ENCODE data around the gene MALT1. TPM values are rescaled to one million over a fixed set of nuclear protein-coding genes. Genes with fewer than 3 reads are reported as not detected.

MALT1 gene
- polyA plus RNA-seq, 2 of the 4 experiments (the other 2 are of a cell fraction): 30.7 to 34.0 TPM

DNA sequence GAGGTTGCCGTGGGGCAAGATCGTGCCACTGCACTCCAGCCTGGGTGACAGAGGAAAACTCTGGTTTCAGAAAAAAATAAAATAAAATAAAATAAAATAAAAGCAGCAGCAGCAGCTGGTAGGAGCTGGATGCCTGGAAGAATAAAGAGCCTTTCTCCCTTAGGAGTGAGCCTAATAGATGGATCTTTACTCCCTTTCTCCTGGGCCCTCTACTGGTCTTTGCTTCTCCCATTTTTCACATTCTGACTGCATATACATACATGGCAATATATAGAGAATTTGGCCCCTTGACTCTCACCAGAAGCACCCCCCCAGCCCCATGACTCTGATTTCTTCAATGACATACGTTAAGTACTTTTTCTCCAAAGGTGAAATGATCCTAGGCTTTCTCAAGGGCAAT is 9.8 kb upstream of the MALT1 start:
- POLR2A ChIA-PET: no interaction called here
- no peak for DNase-seq (ENCODE audit: low read depth in 1 of 2, low spot score in 1 of 2)

DNA sequence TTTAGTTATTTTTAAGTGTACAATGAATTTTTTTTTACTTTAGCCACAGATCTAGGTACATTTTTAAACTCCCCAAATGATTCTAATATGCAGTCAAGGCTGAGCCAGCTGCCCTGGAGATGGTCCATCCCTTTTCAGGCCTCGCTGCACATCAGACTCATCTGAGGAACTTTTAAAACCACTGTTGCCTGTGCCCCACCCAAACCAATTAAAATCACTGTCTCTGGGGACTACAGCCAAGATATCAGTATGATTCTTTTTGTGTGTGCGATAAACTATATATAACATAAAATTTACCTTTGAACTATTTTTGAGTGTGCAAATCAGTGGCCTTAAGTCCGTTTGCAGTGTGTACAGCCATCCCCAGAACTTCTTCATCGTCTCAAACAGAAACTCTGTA is 9.1 kb upstream of the MALT1 start:
- ATAC-seq (no peak), DNase-seq (ENCODE audit: low read depth in 1 of 2, low spot score in 1 of 2) (no peak), FAIRE-seq (no peak)
- TF ChIP-seq HDAC2 (IDR thresholded peaks at IDR 0.05) (no peak), JUN (IDR thresholded peaks at IDR 0.05) (no peak), POLR2A (IDR thresholded peaks at IDR 0.05; ENCODE audit: low read length) (no peak), RCOR1 (IDR thresholded peaks at IDR 0.05; ENCODE audit: low read depth, low read length) (no peak), HOXB13 (CRISPR knock-in tag; IDR thresholded peaks at IDR 0.05; ENCODE audit: low read depth) (no peak), FOSB (CRISPR knock-in tag; IDR thresholded peaks at IDR 0.05) (no peak)
- TF ChIP-seq, protein P1, sequence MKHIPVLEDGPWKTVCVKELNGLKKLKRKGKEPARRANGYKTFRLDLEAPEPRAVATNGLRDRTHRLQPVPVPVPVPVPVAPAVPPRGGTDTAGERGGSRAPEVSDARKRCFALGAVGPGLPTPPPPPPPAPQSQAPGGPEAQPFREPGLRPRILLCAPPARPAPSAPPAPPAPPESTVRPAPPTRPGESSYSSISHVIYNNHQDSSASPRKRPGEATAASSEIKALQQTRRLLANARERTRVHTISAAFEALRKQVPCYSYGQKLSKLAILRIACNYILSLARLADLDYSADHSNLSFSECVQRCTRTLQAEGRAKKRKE (CRISPR knock-in tag; IDR thresholded peaks at IDR 0.05; ENCODE audit: low read depth): no peak
- TF ChIP-seq, protein P2, sequence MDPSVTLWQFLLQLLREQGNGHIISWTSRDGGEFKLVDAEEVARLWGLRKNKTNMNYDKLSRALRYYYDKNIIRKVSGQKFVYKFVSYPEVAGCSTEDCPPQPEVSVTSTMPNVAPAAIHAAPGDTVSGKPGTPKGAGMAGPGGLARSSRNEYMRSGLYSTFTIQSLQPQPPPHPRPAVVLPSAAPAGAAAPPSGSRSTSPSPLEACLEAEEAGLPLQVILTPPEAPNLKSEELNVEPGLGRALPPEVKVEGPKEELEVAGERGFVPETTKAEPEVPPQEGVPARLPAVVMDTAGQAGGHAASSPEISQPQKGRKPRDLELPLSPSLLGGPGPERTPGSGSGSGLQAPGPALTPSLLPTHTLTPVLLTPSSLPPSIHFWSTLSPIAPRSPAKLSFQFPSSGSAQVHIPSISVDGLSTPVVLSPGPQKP (IDR thresholded peaks at IDR 0.05; ENCODE audit: low read depth, low read length): no peak
- Histone ChIP-seq H3K4me3 (no peak overlapping the region), H3K27ac (peak overlapping the region in 1 of 2 experiments; percentile 2; a peak in 2 of 6 replicates), H3K9me3 (no peaks in the 10 kb centered on the region), H3K4me2 (no peak overlapping the region), H3K4me1 (peaks cover 19% of the 10 kb centered on the region)
- WGBS (ENCODE audit: missing lambda C conversion rate): 86% methylated on average over 4 of the region's 4 CpGs
- ChIA-PET CTCF (interaction anchor here (1.0 to 1.8 kb wide), 4 partner anchors 12 to 132 kb away, joined by 4 to 5 read pairs (median 4); no protein-coding TSS in a partner anchor), POLR2A (no interaction called here)

More for the DNA sequence above, 9.8 kb upstream of the MALT1 start:
- H3K4me1 ChIP-seq: peaks cover 12% of the 10 kb centered on the region
- H3K9me3 ChIP-seq: no peaks in the 10 kb centered on the region
- FAIRE-seq (no peak), ATAC-seq (peak; percentile 71 to 75; a peak in 5 of 6 replicates)
- TF ChIP-seq, protein P3, sequence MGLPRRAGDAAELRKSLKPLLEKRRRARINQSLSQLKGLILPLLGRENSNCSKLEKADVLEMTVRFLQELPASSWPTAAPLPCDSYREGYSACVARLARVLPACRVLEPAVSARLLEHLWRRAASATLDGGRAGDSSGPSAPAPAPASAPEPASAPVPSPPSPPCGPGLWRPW (IDR thresholded peaks at IDR 0.05): no peak
- TF ChIP-seq, protein P4, sequence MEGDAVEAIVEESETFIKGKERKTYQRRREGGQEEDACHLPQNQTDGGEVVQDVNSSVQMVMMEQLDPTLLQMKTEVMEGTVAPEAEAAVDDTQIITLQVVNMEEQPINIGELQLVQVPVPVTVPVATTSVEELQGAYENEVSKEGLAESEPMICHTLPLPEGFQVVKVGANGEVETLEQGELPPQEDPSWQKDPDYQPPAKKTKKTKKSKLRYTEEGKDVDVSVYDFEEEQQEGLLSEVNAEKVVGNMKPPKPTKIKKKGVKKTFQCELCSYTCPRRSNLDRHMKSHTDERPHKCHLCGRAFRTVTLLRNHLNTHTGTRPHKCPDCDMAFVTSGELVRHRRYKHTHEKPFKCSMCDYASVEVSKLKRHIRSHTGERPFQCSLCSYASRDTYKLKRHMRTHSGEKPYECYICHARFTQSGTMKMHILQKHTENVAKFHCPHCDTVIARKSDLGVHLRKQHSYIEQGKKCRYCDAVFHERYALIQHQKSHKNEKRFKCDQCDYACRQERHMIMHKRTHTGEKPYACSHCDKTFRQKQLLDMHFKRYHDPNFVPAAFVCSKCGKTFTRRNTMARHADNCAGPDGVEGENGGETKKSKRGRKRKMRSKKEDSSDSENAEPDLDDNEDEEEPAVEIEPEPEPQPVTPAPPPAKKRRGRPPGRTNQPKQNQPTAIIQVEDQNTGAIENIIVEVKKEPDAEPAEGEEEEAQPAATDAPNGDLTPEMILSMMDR (IDR thresholded peaks at IDR 0.05): peak; percentile 27
- TF ChIP-seq SMC3 (IDR thresholded peaks at IDR 0.05) (peak; percentile 36; the same call in 1 of the 3 replicates), RAD21 (conservative IDR thresholded peaks at IDR 0.05 in 1 of 2, IDR thresholded peaks at IDR 0.05 in 1 of 2) (peak; percentile 34 to 43; a peak in 3 of 5 replicates), SREBF2 (IDR thresholded peaks at IDR 0.05) (no peak), GATA3 (IDR thresholded peaks at IDR 0.05; ENCODE audit: borderline replicate concordance) (no peak), HOXB5 (CRISPR knock-in tag; IDR thresholded peaks at IDR 0.05) (no peak)
- no peak overlapping the region for H3K4me3 ChIP-seq
- WGBS (ENCODE audit: missing lambda C conversion rate): 75% methylated on average over 3 of the region's 3 CpGs
- H3K4me2 ChIP-seq: no peak overlapping the region
- H3K27ac ChIP-seq: peak overlapping the region in 1 of 2 experiments; percentile 52; a peak in 3 of 6 replicates
- CTCF ChIA-PET: interaction anchor here (0.7 to 1.8 kb wide), 6 partner anchors 11 to 140 kb away, joined by 3 to 5 read pairs (median 4); no protein-coding TSS in a partner anchor

DNA sequence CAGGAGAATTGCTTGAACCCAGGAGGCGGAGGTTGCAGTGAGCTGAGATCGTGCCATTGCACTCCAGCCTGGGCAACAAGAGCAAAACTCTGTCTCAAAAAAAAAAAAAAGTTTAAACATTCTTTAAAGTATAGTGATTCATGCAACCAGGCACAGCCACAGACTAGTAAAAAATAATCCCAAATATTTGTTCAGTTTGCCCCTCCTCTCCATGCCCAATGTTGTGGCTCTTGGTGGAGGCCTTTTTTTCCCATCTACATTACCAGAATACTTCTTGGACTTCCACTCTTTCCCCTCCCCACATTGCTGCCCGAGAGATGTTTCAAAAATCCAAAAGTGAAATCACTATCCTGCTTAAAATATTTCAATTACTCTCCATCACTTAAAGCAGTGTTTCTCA is 5.1 kb upstream of the MALT1 start:
- peak overlapping the region; percentile 40; the same call in 2 of the 3 replicates for H3K4me2 ChIP-seq
- peaks cover 54% of the 10 kb centered on the region for H3K4me1 ChIP-seq
- H3K9me3 ChIP-seq: no peaks in the 10 kb centered on the region
- CTCF ChIA-PET: interaction anchor here (0.8 to 1.2 kb wide), 2 partner anchors 98 to 137 kb away, joined by 3 to 4 read pairs; no protein-coding TSS in a partner anchor
- peak overlapping the region in 1 of 2 experiments; percentile 66; a peak in 2 of 6 replicates for H3K27ac ChIP-seq
- ATAC-seq: no peak
- no peak for TF ChIP-seq MAFK (IDR thresholded peaks at IDR 0.05; ENCODE audit: partially characterized antibody)
- no peak for TF ChIP-seq TP53 (CRISPR knock-in tag; IDR thresholded peaks at IDR 0.05)
- TF ChIP-seq NR3C1 (IDR thresholded peaks at IDR 0.05): no peak
- TF ChIP-seq ESRRA (IDR thresholded peaks at IDR 0.05; ENCODE audit: borderline replicate concordance, low read length): no peak
- TF ChIP-seq SREBF2 (IDR thresholded peaks at IDR 0.05): no peak
- DNase-seq (ENCODE audit: low read depth in 1 of 2, low spot score in 1 of 2): no peak
- 61% methylated on average over 3 of the region's 3 CpGs for WGBS (ENCODE audit: missing lambda C conversion rate)
- POLR2A ChIA-PET: no interaction called here
- FAIRE-seq: no peak
- H3K4me3 ChIP-seq: no peak overlapping the region

All from A549 (cell line).